GM12891 (cell line): ENCODE data around the gene VAMP5.
"Not testable (repeated sequence)": the region's sequence is repeated elsewhere in the genome, so short reads cannot be mapped to it uniquely, and the experiment has no call there.

Experiments
- DNase-seq: peaks from one replicate; pipeline ENCODE4 v3.0.0; 2011; ENCODE audit warnings: low spot score; ENCODE audit not compliant: insufficient read length
- FAIRE-seq: peaks from 2 replicates; lab custom pipeline; 2011; peaks lifted over from hg19 to GRCh38; lab: Jason Lieb, UNC
- PAX5 ChIP-seq: IDR thresholded peaks from 2 replicates; pipeline ENCODE4 v1.6.1; 2011; ENCODE audit warnings: low read length, moderate library complexity, mild to moderate bottlenecking; ENCODE audit not compliant: insufficient read depth, severe bottlenecking
- POLR2A ChIP-seq: IDR thresholded peaks from 2 replicates; pipeline ENCODE4 v1.6.1; 2011; ENCODE audit warnings: low read depth, low read length, control low read depth
- POLR2AphosphoS5 ChIP-seq: IDR thresholded peaks from 2 replicates; pipeline ENCODE4 v1.6.1; 2011; ENCODE audit warnings: low read depth, low read length, control low read depth
- POU2F2 ChIP-seq: IDR thresholded peaks from 2 replicates; pipeline ENCODE4 v1.6.1; 2011; ENCODE audit warnings: low read depth, mild to moderate bottlenecking, control low read depth, low read length, moderate library complexity
- SPI1 ChIP-seq: IDR thresholded peaks from 2 replicates; pipeline ENCODE4 v1.6.1; 2011; ENCODE audit warnings: low read depth, low read length, control low read depth
- TAF1 ChIP-seq: IDR thresholded peaks from 2 replicates; pipeline ENCODE4 v1.6.1; 2011; ENCODE audit warnings: low read depth, low read length, control low read depth

VAMP5 gene

GRCh38 chr2:85600951-85601770, 16.9 kb downstream of the VAMP5 start:
- DNase-seq (no peak), FAIRE-seq (no peak)
- TF ChIP-seq PAX5 (no peak), TAF1 (no peak), POLR2A (no peak), POU2F2 (no peak), POLR2AphosphoS5 (no peak), SPI1 (no peak)

- DNase-seq (no peak), FAIRE-seq (peak; percentile 13)
- no peak for TF ChIP-seq POLR2A
- TF ChIP-seq SPI1, result peak; percentile 27; the same call in 1 of the 2 replicates
- TF ChIP-seq TAF1, result no peak
Measured at GRCh38 chr2:85601771-85602475, 17.7 kb downstream of the VAMP5 start.

GRCh38 chr2:85602476-85603234, 18.4 kb downstream of the VAMP5 start, which contains the start of gene TMEM150A:
TSS of gene TMEM150A (minus strand) at chr2:85602698. CDS start at chr2:85601948, 750 bp downstream.
- DNase-seq (peak; percentile 92), FAIRE-seq (peak; percentile 88)
- TF ChIP-seq POU2F2, result no peak
- no peak for TF ChIP-seq SPI1
- TF ChIP-seq PAX5, result no peak
- TF ChIP-seq TAF1, result no peak
- no peak; the same call in 1 of the 2 replicates for TF ChIP-seq POLR2AphosphoS5
- TF ChIP-seq POLR2A, result no peak

- not testable (repeated sequence) for FAIRE-seq, DNase-seq
Measured at GRCh38 chr2:85604133-85604444, 19.9 kb downstream of the VAMP5 start.

- TF ChIP-seq POLR2A (peak; percentile 45; the same call in 1 of the 2 replicates), SPI1 (no peak), POLR2AphosphoS5 (no peak), POU2F2 (no peak)
- FAIRE-seq (no peak), DNase-seq (no peak)
Measured at GRCh38 chr2:85604568-85605339, 20.5 kb downstream of the VAMP5 start.

- no peak for DNase-seq
- TF ChIP-seq SPI1, result no peak
- no peak for TF ChIP-seq POU2F2
- TF ChIP-seq PAX5, result no peak
- no peak for TF ChIP-seq TAF1
- no peak for TF ChIP-seq POLR2AphosphoS5
- TF ChIP-seq POLR2A, result no peak
- no peak for FAIRE-seq
Measured at GRCh38 chr2:85605406-85606115, 21.3 kb downstream of the VAMP5 start.

GRCh38 chr2:85606116-85606455, 21.9 kb downstream of the VAMP5 start:
- TF ChIP-seq POU2F2 (no peak), TAF1 (no peak), POLR2AphosphoS5 (no peak), PAX5 (no peak), SPI1 (no peak), POLR2A (no peak)
- DNase-seq (no peak), FAIRE-seq (no peak)

- FAIRE-seq, result no peak
- TF ChIP-seq POLR2AphosphoS5 (no peak), POU2F2 (no peak), SPI1 (no peak), TAF1 (no peak), PAX5 (no peak), POLR2A (no peak)
- no peak for DNase-seq
Measured at GRCh38 chr2:85607268-85608215, 23.3 kb downstream of the VAMP5 start.
